GM10248 (cell line): Measurements from ENCODE around the gene BRAT1.
A peak's percentile ranks its signal among the peaks of the same experiment; 100 is the strongest.

Experiments used
- CTCF ChIA-PET: fragments of 300-600 bp; sonication (Branson Sonifier 250); formaldehyde crosslinking; extraction: SDS; loops from one replicate; lab custom pipeline; 2021; ENCODE audit warnings: antibody characterized with exemption; lab: Yijun Ruan, JAX
- POLR2A ChIA-PET: fragments of 350-650 bp; sonication (Branson Sonifier 250); formaldehyde crosslinking; extraction: SDS; loops from one replicate; lab custom pipeline; 2020; ENCODE audit warnings: antibody characterized with exemption; lab: Yijun Ruan, JAX
- DNase-seq: peaks from one replicate; pipeline ENCODE4 v3.0.0; 2012; ENCODE audit errors: extremely low spot score
- CTCF ChIP-seq: IDR thresholded peaks from 2 replicates; pipeline ENCODE4 v1.5.1; 2012; ENCODE audit warnings: mild to moderate bottlenecking, low read depth; ENCODE audit errors: extremely low read depth, missing control alignments, control extremely low read depth

Gene BRAT1

GRCh38 chr7:2555121-2556052 is at the start of gene BRAT1:
TSS of gene BRAT1 (minus strand) at chr7:2555524. CDS start at chr7:2554431, 1,093 bp downstream.
- ChIA-PET POLR2A (no interaction called here), CTCF (no interaction called here)
- TF ChIP-seq CTCF: peak; percentile 42
- DNase-seq: peak; percentile 98

GRCh38 chr7:2604608-2605174 is 49.4 kb upstream of the BRAT1 start:
- ChIA-PET CTCF (interaction anchor here (1.0 kb wide), 1 partner anchor 37 kb away, joined by 3 read pairs; no protein-coding TSS in a partner anchor), POLR2A (interaction anchor here (0.5 kb wide), 1 partner anchor 205 kb away, joined by 3 read pairs; no protein-coding TSS in a partner anchor)
- DNase-seq: no peak
- no peak for TF ChIP-seq CTCF

GRCh38 chr7:2603044-2603965 is 48.0 kb upstream of the BRAT1 start:
- CTCF ChIA-PET: no interaction called here
- POLR2A ChIA-PET: no interaction called here
- no peak for DNase-seq
- TF ChIP-seq CTCF: no peak

GRCh38 chr7:2602406-2603043 is 47.2 kb upstream of the BRAT1 start:
- CTCF ChIA-PET: interaction anchor here (0.8 to 1.5 kb wide), 2 partner anchors 8 to 16 kb away, joined by 3 to 5 read pairs; no protein-coding TSS in a partner anchor
- no peak for DNase-seq
- no peak for TF ChIP-seq CTCF
- POLR2A ChIA-PET: no interaction called here

- TF ChIP-seq CTCF: no peak
- CTCF ChIA-PET: interaction anchor here (0.8 to 1.5 kb wide), 2 partner anchors 9 to 16 kb away, joined by 3 to 5 read pairs; no protein-coding TSS in a partner anchor
- no peak for DNase-seq
- POLR2A ChIA-PET: no interaction called here
Measured at GRCh38 chr7:2601907-2602306, 46.6 kb upstream of the BRAT1 start.
